Measurements from ENCODE around the gene TNIK. TPM values are rescaled to one million over a fixed set of nuclear protein-coding genes. Genes with fewer than 3 reads are reported as not detected.

Gene TNIK
- total and polyA plus RNA-seq, 2 of the 4 experiments (the other 2 are of a cell fraction): 3.4 to 6.3 TPM

- WGBS, 2 experiments (ENCODE audit: extremely low coverage in 2 of 2, insufficient read length in 1 of 2): 83% methylated on average over 1 of the region's 2 CpGs; no CpG with 5 or more reads in 1 of the 2 experiments
- TF ChIP-seq NFE2L2 (IDR thresholded peaks at IDR 0.05; ENCODE audit: low read depth, low read length) (no peak), RFX5 (IDR thresholded peaks at IDR 0.05; ENCODE audit: low read depth, low read length) (no peak), CTCF (conservative IDR thresholded peaks at IDR 0.05; ENCODE audit: low read depth, low read length) (no peak), FOS (IDR thresholded peaks at IDR 0.05; ENCODE audit: low read depth, low read length) (no peak), CEBPB (IDR thresholded peaks at IDR 0.05; ENCODE audit: low read depth, low read length) (no peak), CHD1 (IDR thresholded peaks at IDR 0.05; ENCODE audit: low read depth, low read length) (no peak), SMC3 (IDR thresholded peaks at IDR 0.05; ENCODE audit: low read depth, low read length) (no peak), MAZ (IDR thresholded peaks at IDR 0.05; ENCODE audit: borderline replicate concordance, low read depth, low read length) (no peak), BHLHE40 (IDR thresholded peaks at IDR 0.05; ENCODE audit: low read depth, low read length) (no peak)
- no peak overlapping the region for H3K14ac ChIP-seq (replicated peaks; ENCODE audit: low read depth, low read length)
- H4K20me1 ChIP-seq (ENCODE audit: insufficient read depth, low read length): no peaks in the 10 kb centered on the region
- no peak overlapping the region for H4K5ac ChIP-seq (ENCODE audit: low read depth, low read length)
- H3K4me1 ChIP-seq (ENCODE audit: control insufficient read depth, insufficient read depth, low read length): no peaks in the 10 kb centered on the region
- dilution Hi-C loops (cut with HindIII; ENCODE audit: low sequenced_read_pairs, unreplicated experiment) (no loop called here), intact Hi-C loops (cut with micrococcal nuclease) (no loop called here), in situ Hi-C loops (cut with MboI; ENCODE audit: low sequenced_read_pairs) (no loop called here)
- no peaks in the 10 kb centered on the region for H3K9me1 ChIP-seq (ENCODE audit: insufficient read depth, low read length)
- ChIA-PET POLR2A (ENCODE audit: unreplicated experiment) (no interaction called here), CTCF (no interaction called here)
- no peaks in the 10 kb centered on the region for H3K79me1 ChIP-seq (ENCODE audit: low read depth in 1 of 2, low read length in 2 of 2)
- no peak overlapping the region for H2AK9ac ChIP-seq (replicated peaks; ENCODE audit: low read depth, low read length, poor library complexity)
- no peak overlapping the region for H4K8ac ChIP-seq (ENCODE audit: low read depth in 2 of 2, low read length in 2 of 2)
- H3K36me3 ChIP-seq (ENCODE audit: control insufficient read depth, insufficient read depth, low read length): 0 out of 2 replicates have a peak, but pooled peaks cover 2% of the 10 kb centered on the region
- H3K4ac ChIP-seq (ENCODE audit: low read depth, low read length): no peak overlapping the region
- no TSS peak for BruUV-seq (replicated peaks)
- H3K56ac ChIP-seq (ENCODE audit: extremely low read depth, insufficient read depth, low read length): no peak overlapping the region
- ATAC-seq (ENCODE audit: low read depth): no peak
- H3K27me3 ChIP-seq (ENCODE audit: control insufficient read depth, insufficient read depth, low read length): no peaks in the 10 kb centered on the region
- no peak overlapping the region for H3K18ac ChIP-seq (ENCODE audit: low read depth, low read length)
- no peak overlapping the region for H3K23ac ChIP-seq (ENCODE audit: low read depth, low read length)
- no peak overlapping the region for H4K91ac ChIP-seq (ENCODE audit: insufficient read depth, low read depth, low read length)
- H2BK120ac ChIP-seq (ENCODE audit: low read depth, low read length): no peak overlapping the region
- H2BK20ac ChIP-seq (ENCODE audit: low read depth, low read length): no peak overlapping the region
- no peak overlapping the region for H3K27ac ChIP-seq (ENCODE audit: insufficient read depth, low read length)
- H2BK5ac ChIP-seq (ENCODE audit: low read depth, low read length, poor library complexity, severe bottlenecking): no peak overlapping the region
- H2AFZ ChIP-seq (replicated peaks; ENCODE audit: low read length, poor library complexity): no peak overlapping the region
- H3K9me3 ChIP-seq (ENCODE audit: control insufficient read depth, insufficient read depth, low read length): no peaks in the 10 kb centered on the region
- no peak overlapping the region for H3K9ac ChIP-seq (ENCODE audit: low read depth, low read length)
- H3K4me2 ChIP-seq (ENCODE audit: low read depth, low read length): no peak overlapping the region
- H2BK15ac ChIP-seq (ENCODE audit: low read depth, low read length): no peak overlapping the region
- DNase-seq: no peak
- no peak overlapping the region for H2AK5ac ChIP-seq (ENCODE audit: low read depth, low read length)
- no peak overlapping the region for H3K4me3 ChIP-seq (ENCODE audit: insufficient read depth, low read depth, low read length)
Observed at GRCh38 chr3:171122861-171123260, 337.3 kb downstream of the TNIK start.

All from IMR-90 (cell line).